Gastrocnemius medialis (tissue), 4 donors: ENCODE results near the gene NLGN1.

Source experiments
- POLR2A ChIP-seq, 2 donors: fragments of 450-650 bp; IDR thresholded peaks; one replicate each; pipeline ENCODE4 v1.6.1; 2017; ENCODE audit warnings: antibody characterized with exemption in 2 of 2, mild to moderate bottlenecking in 2 of 2, moderate library complexity in 2 of 2
- TF ChIP-seq, protein P1 (sequence below), 5 experiments: fragments of 450-650 bp in 3 of 5; fragments of 200-600 bp in 2 of 5; sonication (generic) in 2 of 5; IDR thresholded peaks in 4 of 5; conservative IDR thresholded peaks in 1 of 5; 1 replicate in 4 of 5; 2 replicates in 1 of 5; pipeline ENCODE4 v1.5.1; 2016 to 2019; ENCODE audit warnings: antibody characterized with exemption in 5 of 5, mild to moderate bottlenecking in 3 of 5, moderate library complexity in 3 of 5

GRCh38 chr3:173936316-173936715 lies 538.8 kb downstream of the NLGN1 start:
- TF ChIP-seq, protein P1, sequence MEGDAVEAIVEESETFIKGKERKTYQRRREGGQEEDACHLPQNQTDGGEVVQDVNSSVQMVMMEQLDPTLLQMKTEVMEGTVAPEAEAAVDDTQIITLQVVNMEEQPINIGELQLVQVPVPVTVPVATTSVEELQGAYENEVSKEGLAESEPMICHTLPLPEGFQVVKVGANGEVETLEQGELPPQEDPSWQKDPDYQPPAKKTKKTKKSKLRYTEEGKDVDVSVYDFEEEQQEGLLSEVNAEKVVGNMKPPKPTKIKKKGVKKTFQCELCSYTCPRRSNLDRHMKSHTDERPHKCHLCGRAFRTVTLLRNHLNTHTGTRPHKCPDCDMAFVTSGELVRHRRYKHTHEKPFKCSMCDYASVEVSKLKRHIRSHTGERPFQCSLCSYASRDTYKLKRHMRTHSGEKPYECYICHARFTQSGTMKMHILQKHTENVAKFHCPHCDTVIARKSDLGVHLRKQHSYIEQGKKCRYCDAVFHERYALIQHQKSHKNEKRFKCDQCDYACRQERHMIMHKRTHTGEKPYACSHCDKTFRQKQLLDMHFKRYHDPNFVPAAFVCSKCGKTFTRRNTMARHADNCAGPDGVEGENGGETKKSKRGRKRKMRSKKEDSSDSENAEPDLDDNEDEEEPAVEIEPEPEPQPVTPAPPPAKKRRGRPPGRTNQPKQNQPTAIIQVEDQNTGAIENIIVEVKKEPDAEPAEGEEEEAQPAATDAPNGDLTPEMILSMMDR (IDR thresholded peaks at IDR 0.05 in 4 of 5, conservative IDR thresholded peaks at IDR 0.05 in 1 of 5), result no peak
- TF ChIP-seq POLR2A (IDR thresholded peaks at IDR 0.05), result no peak
